Measurements from ENCODE around the gene IFT88.

- TF ChIP-seq SPI1 (IDR thresholded peaks at IDR 0.05; ENCODE audit: borderline replicate concordance, low read depth, low read length) (no peak), E2F1 (CRISPR knock-in tag; IDR thresholded peaks at IDR 0.05) (no peak), CTCF (IDR thresholded peaks at IDR 0.05 in 2 of 3, conservative IDR thresholded peaks at IDR 0.05 in 1 of 3; ENCODE audit: insufficient read depth in 2 of 3, low read depth in 1 of 3, low read length in 3 of 3) (no peak), MAFF (IDR thresholded peaks at IDR 0.05; ENCODE audit: low read length) (no peak)
Observed at GRCh38 chr13:20573186-20573585, 6.2 kb downstream of the IFT88 start.

Measured in K562 (cell line).